ENCODE data around the gene ANKRD36C.
"Not testable (repeated sequence)": the region's sequence is repeated elsewhere in the genome, so short reads cannot be mapped to it uniquely, and the experiment has no call there.

Gene ANKRD36C

GRCh38 chr2:96012792-96013264 lies 21.2 kb upstream of the ANKRD36C start:
- H3K4me3 ChIP-seq (ENCODE audit: low read depth, low read length); DNase-seq (ENCODE audit: low read depth): not testable (repeated sequence)

GRCh38 chr2:96012086-96012791 lies 20.6 kb upstream of the ANKRD36C start:
- not testable (repeated sequence) for DNase-seq (ENCODE audit: low read depth); H3K4me3 ChIP-seq (ENCODE audit: low read depth, low read length)

GRCh38 chr2:96011129-96011455 lies 19.5 kb upstream of the ANKRD36C start:
- peak; percentile 27 for TF ChIP-seq CTCF (IDR thresholded peaks at IDR 0.05; ENCODE audit: low read depth, low read length, missing control alignments)
- DNase-seq (ENCODE audit: low read depth): not testable (repeated sequence)
- peak overlapping the region; percentile 23 for H3K4me3 ChIP-seq (ENCODE audit: low read depth, low read length)

GRCh38 chr2:96010320-96011128 lies 18.9 kb upstream of the ANKRD36C start:
- peak; percentile 25 for DNase-seq (ENCODE audit: low read depth)
- peak overlapping the region; percentile 52 for H3K4me3 ChIP-seq (ENCODE audit: low read depth, low read length)

- H3K4me3 ChIP-seq (ENCODE audit: low read depth, low read length): peak overlapping the region; percentile 52
- not testable (repeated sequence) for DNase-seq (ENCODE audit: low read depth)
Observed at GRCh38 chr2:96009833-96010232, 18.2 kb upstream of the ANKRD36C start.

GRCh38 chr2:96008051-96008450 lies 16.4 kb upstream of the ANKRD36C start:
- not testable (repeated sequence) for H3K4me3 ChIP-seq (ENCODE audit: low read depth, low read length); DNase-seq (ENCODE audit: low read depth)

GRCh38 chr2:96006248-96006647 lies 14.6 kb upstream of the ANKRD36C start:
- H3K4me3 ChIP-seq (ENCODE audit: low read depth, low read length); DNase-seq (ENCODE audit: low read depth): not testable (repeated sequence)

GRCh38 chr2:95992520-95993272 lies 1.1 kb upstream of the ANKRD36C start:
- peak; percentile 4 for DNase-seq (ENCODE audit: low read depth)
- peak; percentile 55 for TF ChIP-seq CTCF (IDR thresholded peaks at IDR 0.05; ENCODE audit: low read depth, low read length, missing control alignments)
- peak overlapping the region; percentile 70 for H3K4me3 ChIP-seq (ENCODE audit: low read depth, low read length)

- H3K4me3 ChIP-seq (ENCODE audit: low read depth, low read length): peak overlapping the region; percentile 70
- not testable (repeated sequence) for DNase-seq (ENCODE audit: low read depth)
Observed at GRCh38 chr2:95992102-95992501, 478 bp upstream of the ANKRD36C start.

- peak overlapping the region; percentile 40 for H3K4me3 ChIP-seq (ENCODE audit: low read depth, low read length)
- not testable (repeated sequence) for DNase-seq (ENCODE audit: low read depth)
Observed at GRCh38 chr2:95990884-95991283, 740 bp downstream of the ANKRD36C start.

GRCh38 chr2:95951662-95952061 lies 40.0 kb downstream of the ANKRD36C start:
- not testable (repeated sequence) for H3K4me3 ChIP-seq (ENCODE audit: low read depth, low read length); DNase-seq (ENCODE audit: low read depth)

- H3K4me3 ChIP-seq (ENCODE audit: low read depth, low read length); DNase-seq (ENCODE audit: low read depth): not testable (repeated sequence)
Observed at GRCh38 chr2:95948039-95948438, 43.6 kb downstream of the ANKRD36C start.

- not testable (repeated sequence) for H3K4me3 ChIP-seq (ENCODE audit: low read depth, low read length); DNase-seq (ENCODE audit: low read depth)
Observed at GRCh38 chr2:95939947-95940346, 51.7 kb downstream of the ANKRD36C start.

GRCh38 chr2:95930740-95931139 lies 60.9 kb downstream of the ANKRD36C start:
- not testable (repeated sequence) for H3K4me3 ChIP-seq (ENCODE audit: low read depth, low read length); DNase-seq (ENCODE audit: low read depth)

- not testable (repeated sequence) for DNase-seq (ENCODE audit: low read depth); H3K4me3 ChIP-seq (ENCODE audit: low read depth, low read length)
Observed at GRCh38 chr2:95917007-95917406, 74.6 kb downstream of the ANKRD36C start.

- H3K4me3 ChIP-seq (ENCODE audit: low read depth, low read length); DNase-seq (ENCODE audit: low read depth): not testable (repeated sequence)
Observed at GRCh38 chr2:95915131-95915530, 76.5 kb downstream of the ANKRD36C start.

Measured in GM12864 (cell line).